Endothelial cell (in vitro differentiated cells): ENCODE measurements around the gene NFATC2. TPM values are rescaled to one million over a fixed set of nuclear protein-coding genes. Genes with fewer than 3 reads are reported as not detected.

Experiments
- DNase-seq: peaks from one replicate; pipeline ENCODE4 v3.0.0; 2021; ENCODE audit warnings: low spot score
- H3K27ac Mint-ChIP-seq: one replicate; pipeline ENCODE4 v1.8.0; 2021; ENCODE audit warnings: mixed read lengths, inconsistent platforms; ENCODE audit not compliant: unreplicated experiment
- H3K27me3 Mint-ChIP-seq: one replicate; pipeline ENCODE4 v1.8.0; 2021; ENCODE audit warnings: mild to moderate bottlenecking, moderate library complexity, mixed read lengths, inconsistent platforms; ENCODE audit not compliant: unreplicated experiment
- H3K36me3 Mint-ChIP-seq: one replicate; pipeline ENCODE4 v1.8.0; 2021; ENCODE audit warnings: mild to moderate bottlenecking, low read depth, mixed read lengths, inconsistent platforms; ENCODE audit not compliant: unreplicated experiment
- H3K4me1 Mint-ChIP-seq: one replicate; pipeline ENCODE4 v1.8.0; 2021; ENCODE audit warnings: mild to moderate bottlenecking, mixed read lengths, inconsistent platforms; ENCODE audit not compliant: unreplicated experiment
- H3K4me3 Mint-ChIP-seq: one replicate; pipeline ENCODE4 v1.8.0; 2021; ENCODE audit warnings: mild to moderate bottlenecking, mixed read lengths, inconsistent platforms; ENCODE audit not compliant: unreplicated experiment
- H3K9me3 Mint-ChIP-seq: one replicate; pipeline ENCODE4 v1.8.0; 2021; ENCODE audit warnings: mixed read lengths, inconsistent platforms; ENCODE audit not compliant: unreplicated experiment
- CTCF ChIP-seq: fragments of 200-600 bp; sonication (generic); IDR thresholded peaks from one replicate; pipeline ENCODE4 v1.5.0; 2021; ENCODE audit warnings: antibody characterized with exemption; ENCODE audit not compliant: unreplicated experiment
- total RNA-seq: library from RNA; stranded (reverse); fragmentation: NEBNext Ultra II Directional; extraction: Animal tissue kit (Norgen Biotek cat#: 25700); gene quantifications from one replicate; pipeline ENCODE4 v1.2.1, GENCODE V29; 2021; ENCODE audit not compliant: unreplicated experiment

The NFATC2 gene
- total RNA-seq, 1 donor from 2014 or later = 3.5 TPM

- H3K27ac Mint-ChIP-seq = no peak overlapping the region
- no peak for TF ChIP-seq CTCF
- peaks cover 2% of the 10 kb centered on the region for H3K27me3 Mint-ChIP-seq
- H3K9me3 Mint-ChIP-seq = no peaks in the 10 kb centered on the region
- DNase-seq = no peak
- no peaks in the 10 kb centered on the region for H3K4me1 Mint-ChIP-seq
- H3K36me3 Mint-ChIP-seq = no peaks in the 10 kb centered on the region
- H3K4me3 Mint-ChIP-seq = no peak overlapping the region
Observed at GRCh38 chr20:51354191-51354768, 188.2 kb downstream of the NFATC2 start.

DNA sequence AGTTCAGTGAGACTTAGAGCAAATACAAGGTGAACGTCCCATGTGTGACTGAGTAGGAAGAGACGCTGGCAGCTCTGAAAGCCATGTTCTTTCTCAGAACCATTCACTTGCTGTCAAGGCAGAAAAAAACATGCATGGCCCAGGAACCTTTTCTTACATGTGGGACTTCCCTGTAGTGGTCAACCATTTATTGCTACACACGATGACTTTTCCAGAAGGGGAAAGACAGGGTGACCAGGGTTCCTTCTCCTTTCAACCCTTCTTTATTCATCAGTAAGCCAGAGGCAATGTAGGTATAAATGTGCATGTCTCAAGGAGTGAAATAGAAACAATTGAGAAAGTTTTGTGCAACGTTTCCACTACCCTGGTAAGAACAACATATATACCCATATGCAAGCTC is 189.0 kb downstream of the NFATC2 start:
- no peak overlapping the region for H3K4me3 Mint-ChIP-seq
- H3K4me1 Mint-ChIP-seq = no peaks in the 10 kb centered on the region
- H3K36me3 Mint-ChIP-seq = no peaks in the 10 kb centered on the region
- no peak for DNase-seq
- no peak overlapping the region for H3K27ac Mint-ChIP-seq
- H3K9me3 Mint-ChIP-seq = no peaks in the 10 kb centered on the region
- TF ChIP-seq CTCF = no peak
- H3K27me3 Mint-ChIP-seq = peaks cover 2% of the 10 kb centered on the region

DNA sequence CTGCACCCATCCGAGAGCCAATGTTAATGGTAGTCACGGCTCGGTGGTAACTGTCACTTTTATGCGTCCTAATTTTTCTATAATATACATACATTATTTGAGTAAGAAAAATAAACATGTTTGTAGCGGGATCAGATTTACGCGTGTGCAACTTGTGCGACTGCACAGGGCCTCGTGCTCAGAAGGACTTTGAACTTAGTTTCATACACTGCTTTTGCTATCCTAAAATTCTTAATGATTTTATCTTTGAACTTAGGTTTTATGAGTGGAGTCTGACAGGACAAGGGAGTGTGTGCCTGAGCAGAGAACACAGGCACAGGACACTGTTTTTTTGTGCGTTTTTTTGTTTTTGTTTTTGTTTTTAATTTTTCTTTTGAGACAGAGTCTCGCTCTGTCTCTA is 189.7 kb downstream of the NFATC2 start:
- TF ChIP-seq CTCF = no peak
- H3K27me3 Mint-ChIP-seq = peaks cover 2% of the 10 kb centered on the region
- no peak overlapping the region for H3K27ac Mint-ChIP-seq
- H3K36me3 Mint-ChIP-seq = no peaks in the 10 kb centered on the region
- no peak for DNase-seq
- H3K4me3 Mint-ChIP-seq = no peak overlapping the region
- no peaks in the 10 kb centered on the region for H3K9me3 Mint-ChIP-seq
- H3K4me1 Mint-ChIP-seq = no peaks in the 10 kb centered on the region

- TF ChIP-seq CTCF = no peak
- Mint-ChIP-seq H3K27ac (no peak overlapping the region), H3K9me3 (no peaks in the 10 kb centered on the region), H3K4me1 (no peaks in the 10 kb centered on the region), H3K36me3 (no peaks in the 10 kb centered on the region), H3K27me3 (peaks cover 4% of the 10 kb centered on the region), H3K4me3 (no peak overlapping the region)
- DNase-seq = no peak
Observed at GRCh38 chr20:51350941-51351631, 191.4 kb downstream of the NFATC2 start.

DNA sequence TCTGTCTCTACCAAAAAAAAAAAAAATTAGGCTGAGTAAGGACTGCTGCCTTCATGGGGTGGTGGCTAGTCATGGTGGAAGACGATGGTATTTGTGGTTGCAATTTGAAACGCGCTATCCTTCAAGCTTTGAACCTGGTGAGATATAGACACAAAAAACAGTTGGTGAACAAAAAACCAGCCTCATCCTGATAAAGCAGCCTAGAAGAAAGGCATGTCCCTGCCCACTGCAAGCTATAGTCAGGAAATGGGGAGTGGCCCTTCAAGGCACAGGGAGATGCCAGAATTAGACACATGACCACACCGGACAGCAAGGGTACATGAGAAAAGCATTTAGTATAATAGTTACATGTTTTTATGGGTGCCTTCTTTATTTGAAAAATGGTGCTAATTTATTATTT is 193.6 kb downstream of the NFATC2 start:
- DNase-seq = no peak
- Mint-ChIP-seq H3K36me3 (no peaks in the 10 kb centered on the region), H3K4me3 (no peak overlapping the region), H3K27me3 (peaks cover 4% of the 10 kb centered on the region), H3K27ac (no peak overlapping the region), H3K4me1 (no peaks in the 10 kb centered on the region), H3K9me3 (no peaks in the 10 kb centered on the region)
- TF ChIP-seq CTCF = no peak
